HepG2 (cell line): ENCODE measurements around the gene SLC13A3. TPM values are rescaled to one million over a fixed set of nuclear protein-coding genes. Genes with fewer than 3 reads are reported as not detected.

Experiments
- CTCF ChIP-seq: sonication (generic); formaldehyde crosslinking; IDR thresholded peaks from 2 replicates; pipeline ENCODE4 v1.5.0; 2020; ENCODE audit warnings: mild to moderate bottlenecking, missing genetic modification reagents, moderate library complexity
- DMAP1 ChIP-seq: IDR thresholded peaks from 2 replicates; pipeline ENCODE4 v1.6.1; 2016
- FOXA3 ChIP-seq: IDR thresholded peaks from 2 replicates; pipeline ENCODE4 v1.6.1; 2016; ENCODE audit warnings: missing genetic modification reagents, missing compliant biosample characterization
- GABPA ChIP-seq, 2 experiments: IDR thresholded peaks; 2 replicates each; pipeline ENCODE4 v1.6.1; 2011 to 2016; ENCODE audit warnings: low read depth in 2 of 2, low read length in 1 of 2, missing biosample characterization in 1 of 2, missing genetic modification characterization in 1 of 2
- HNF4G ChIP-seq, 2 experiments: sonication (generic) in 1 of 2; formaldehyde crosslinking in 1 of 2; IDR thresholded peaks; 2 replicates each; pipeline versions ENCODE4 v1.4.0 to v1.6.1; 2011 to 2020; ENCODE audit warnings: borderline replicate concordance in 2 of 2, low read depth in 2 of 2, mild to moderate bottlenecking in 2 of 2, low read length in 1 of 2, missing genetic modification reagents in 1 of 2, moderate library complexity in 1 of 2
- HOXA9 ChIP-seq: sonication (generic); formaldehyde crosslinking; IDR thresholded peaks from 2 replicates; pipeline ENCODE4 v1.8.1; 2022; ENCODE audit warnings: missing genetic modification reagents, mild to moderate bottlenecking, moderate library complexity, borderline replicate concordance
- KLF16 ChIP-seq, 2 experiments: sonication (generic) in 1 of 2; formaldehyde crosslinking in 1 of 2; IDR thresholded peaks; 2 replicates each; pipeline versions ENCODE4 v1.6.1 to v1.8.0; 2016 to 2023; ENCODE audit warnings: missing genetic modification reagents in 2 of 2, missing compliant biosample characterization in 1 of 2
- NR2C2 ChIP-seq: sonication (generic); formaldehyde crosslinking; IDR thresholded peaks from 2 replicates; pipeline ENCODE4 v1.4.0; 2020; ENCODE audit warnings: missing genetic modification reagents, mild to moderate bottlenecking, moderate library complexity, borderline replicate concordance
- SIN3B ChIP-seq: fragments of 150-350 bp; IDR thresholded peaks from 2 replicates; pipeline ENCODE4 v1.6.1; 2014; ENCODE audit warnings: low read length
- SKIL ChIP-seq: sonication (generic); formaldehyde crosslinking; IDR thresholded peaks from 2 replicates; pipeline ENCODE4 v1.8.0; 2022; ENCODE audit warnings: missing genetic modification reagents, mild to moderate bottlenecking, moderate library complexity, borderline replicate concordance
- SPEN ChIP-seq: sonication (generic); formaldehyde crosslinking; IDR thresholded peaks from 2 replicates; pipeline ENCODE4 v1.5.1; 2020; ENCODE audit warnings: low read depth, mild to moderate bottlenecking, missing genetic modification reagents
- TAF1 ChIP-seq: sonication (generic); formaldehyde crosslinking; IDR thresholded peaks from 2 replicates; pipeline ENCODE4 v1.4.0; 2020; ENCODE audit warnings: missing genetic modification reagents
- ZNF550 ChIP-seq: sonication (generic); formaldehyde crosslinking; IDR thresholded peaks from 2 replicates; pipeline ENCODE4 v1.4.0; 2020; ENCODE audit warnings: mild to moderate bottlenecking, missing genetic modification reagents, borderline replicate concordance
- ZNF710 ChIP-seq: sonication (generic); formaldehyde crosslinking; IDR thresholded peaks from 2 replicates; pipeline ENCODE4 v1.5.0; 2020; ENCODE audit warnings: mild to moderate bottlenecking, missing genetic modification reagents, borderline replicate concordance
- polyA plus RNA-seq, 8 experiments: library from polyadenylated mRNA; depleted of rRNA in 3 of 8; stranded (reverse) in 7 of 8; unstranded in 1 of 8; fragments of >200 nt; fragmentation: Illumina TruSeq in 4 of 8; extraction: Trizol in 4 of 8; gene quantifications; 2 replicates each; pipeline versions ENCODE4 v1.2.1 to v1.2.3, GENCODE V29; 2011 to 2016; ENCODE audit warnings: low read depth in 4 of 8, missing spikeins in 1 of 8, mixed read lengths in 1 of 8; ENCODE audit not compliant: insufficient read depth in 1 of 8
- total RNA-seq, 5 experiments: library from RNA; depleted of rRNA; stranded (reverse); fragments of >200 nt; fragmentation: Illumina TruSeq; extraction: Trizol; gene quantifications; 2 replicates each; pipeline ENCODE4 v1.2.3, GENCODE V29; 2016; ENCODE audit warnings: low read depth in 1 of 5
- TF ChIP-seq, protein P1 (sequence below): IDR thresholded peaks from 2 replicates; pipeline ENCODE4 v1.6.1; 2016; ENCODE audit warnings: control low read depth

SLC13A3 gene
- total and polyA plus RNA-seq, 2 of the 13 experiments (the other 11 are each of a cell fraction or from before 2014, with no cell fraction given): 66.5 to 76.0 TPM

DNA sequence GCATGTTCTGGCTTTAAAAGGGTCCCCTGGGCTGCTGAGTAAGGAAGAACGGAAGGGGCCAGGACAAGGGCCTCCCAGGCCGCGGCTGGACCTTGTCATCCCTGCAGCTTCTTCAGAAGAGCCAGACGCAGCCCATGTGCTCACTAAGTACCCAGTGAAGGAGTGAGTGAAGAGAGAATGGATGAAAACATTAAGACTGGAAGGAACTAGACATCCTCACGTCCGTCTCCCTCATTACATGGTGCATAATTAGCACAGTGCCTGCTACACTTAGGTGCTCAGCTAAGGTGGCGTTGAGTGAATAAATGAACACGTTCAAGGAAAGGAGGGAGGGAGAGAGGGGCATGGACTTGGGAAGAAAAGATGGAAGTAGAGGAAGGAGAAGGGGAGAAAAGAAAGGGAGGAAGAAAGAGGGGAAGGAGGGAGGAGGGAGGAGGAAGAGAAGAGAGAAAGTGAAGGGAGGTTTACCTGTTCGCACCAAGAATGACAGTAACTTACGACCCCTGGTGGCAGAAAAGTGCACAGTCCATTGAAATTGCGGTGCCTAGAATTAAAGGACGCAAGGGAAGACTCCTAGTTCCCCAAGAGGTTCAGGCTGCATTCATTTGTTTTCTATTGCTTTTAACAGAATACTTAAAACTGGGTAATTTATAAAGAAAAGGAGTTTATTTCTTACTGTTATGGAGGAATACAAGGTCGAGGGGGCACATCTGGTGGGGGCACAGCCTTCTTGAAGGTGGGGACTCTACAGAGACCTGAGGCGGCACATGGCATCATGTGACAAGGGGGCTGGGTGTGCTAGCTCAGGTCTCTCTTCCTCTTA, 30.0 kb upstream of the SLC13A3 start (continued):
- TF ChIP-seq, protein P1, sequence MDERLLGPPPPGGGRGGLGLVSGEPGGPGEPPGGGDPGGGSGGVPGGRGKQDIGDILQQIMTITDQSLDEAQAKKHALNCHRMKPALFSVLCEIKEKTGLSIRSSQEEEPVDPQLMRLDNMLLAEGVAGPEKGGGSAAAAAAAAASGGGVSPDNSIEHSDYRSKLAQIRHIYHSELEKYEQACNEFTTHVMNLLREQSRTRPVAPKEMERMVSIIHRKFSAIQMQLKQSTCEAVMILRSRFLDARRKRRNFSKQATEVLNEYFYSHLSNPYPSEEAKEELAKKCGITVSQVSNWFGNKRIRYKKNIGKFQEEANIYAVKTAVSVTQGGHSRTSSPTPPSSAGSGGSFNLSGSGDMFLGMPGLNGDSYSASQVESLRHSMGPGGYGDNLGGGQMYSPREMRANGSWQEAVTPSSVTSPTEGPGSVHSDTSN (CRISPR knock-in tag): no peak
- TF ChIP-seq SKIL (CRISPR knock-in tag): no peak
- TF ChIP-seq GABPA (IDR thresholded peaks at IDR 0.05; ENCODE audit: low read depth, low read length): no peak
- TF ChIP-seq GABPA (CRISPR knock-in tag; IDR thresholded peaks at IDR 0.05; ENCODE audit: low read depth): no peak
- no peak; the same call in 1 of the 2 replicates for TF ChIP-seq HOXA9 (CRISPR knock-in tag)
- no peak for TF ChIP-seq DMAP1 (CRISPR knock-in tag)
- peak; percentile 58; the same call in 1 of the 2 replicates for TF ChIP-seq ZNF550 (CRISPR knock-in tag)
- TF ChIP-seq SPEN: no peak; the same call in 1 of the 2 replicates
- no peak for TF ChIP-seq TAF1 (CRISPR knock-in tag)
- TF ChIP-seq FOXA3 (CRISPR knock-in tag): peak; percentile 59
- TF ChIP-seq KLF16 (CRISPR knock-in tag; IDR thresholded peaks at IDR 0.05): peak in 1 of 2 experiments; percentile 48; a peak in 1 of 4 replicates
- peak; percentile 97 for TF ChIP-seq CTCF
- peak; percentile 100 for TF ChIP-seq ZNF710 (CRISPR knock-in tag)
- no peak for TF ChIP-seq HNF4G (IDR thresholded peaks at IDR 0.05; ENCODE audit: borderline replicate concordance, low read depth, low read length)
- peak; percentile 64; the same call in 1 of the 2 replicates for TF ChIP-seq HNF4G (CRISPR knock-in tag; IDR thresholded peaks at IDR 0.05; ENCODE audit: borderline replicate concordance, low read depth)
- peak; percentile 41; the same call in 1 of the 2 replicates for TF ChIP-seq NR2C2 (CRISPR knock-in tag)
- TF ChIP-seq SIN3B: no peak; the same call in 1 of the 2 replicates
